Measurements from ENCODE around the gene ESYT3. TPM values are rescaled to one million over a fixed set of nuclear protein-coding genes. Genes with fewer than 3 reads are reported as not detected.
"Not testable (repeated sequence)": the region's sequence is repeated elsewhere in the genome, so short reads cannot be mapped to it uniquely, and the experiment has no call there.

Gene ESYT3
- total RNA-seq, 1 experiment from 2014 or later: 0.15 TPM

DNA sequence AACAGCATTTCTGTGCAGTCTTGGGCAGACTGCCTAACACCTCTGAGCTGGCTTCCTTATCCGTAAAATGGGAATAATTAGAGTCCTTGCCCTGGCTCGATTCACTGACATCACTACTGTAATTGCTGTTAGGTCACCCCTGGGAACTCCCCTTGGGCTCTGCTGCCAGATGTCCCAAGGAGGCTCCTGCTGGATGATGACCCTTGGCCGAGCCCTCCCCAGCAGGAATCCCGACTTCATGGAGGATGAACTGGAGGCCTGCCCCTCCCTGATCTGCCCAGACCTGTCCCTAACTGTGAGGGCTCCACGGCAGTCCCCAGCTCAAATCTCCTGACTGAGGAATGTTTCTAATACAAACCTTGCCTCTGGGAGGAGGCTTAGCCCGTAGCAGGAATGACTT is 18.0 kb downstream of the ESYT3 start:
- Histone ChIP-seq H3K9me3 (ENCODE audit: low read depth, low read length, poor library complexity, severe bottlenecking) (no peaks in the 10 kb centered on the region), H3K4me3 (ENCODE audit: low read depth, low read length, poor library complexity, severe bottlenecking) (no peak overlapping the region), H3K27ac (ENCODE audit: low read depth, low read length, poor library complexity, severe bottlenecking) (no peak overlapping the region), H3K4me1 (ENCODE audit: insufficient read depth, low read length, poor library complexity, severe bottlenecking) (no peaks in the 10 kb centered on the region), H3K36me3 (ENCODE audit: insufficient read depth, low read length, poor library complexity, severe bottlenecking) (no peaks in the 10 kb centered on the region), H3K27me3 (replicated peaks; ENCODE audit: insufficient read depth, low read depth, low read length, poor library complexity) (no peaks in the 10 kb centered on the region)
- no TSS peak for BruUV-seq (replicated peaks)
- ChIA-PET POLR2A (ENCODE audit: low non-redundant PET) (no interaction called here), CTCF (no interaction called here)
- intact Hi-C loops (cut with micrococcal nuclease; ENCODE audit: unreplicated experiment): no loop called here
- TF ChIP-seq EZH2 (IDR thresholded peaks at IDR 0.05; ENCODE audit: borderline replicate concordance, low read depth, low read length, poor library complexity, severe bottlenecking): no peak
- TF ChIP-seq, protein P1, sequence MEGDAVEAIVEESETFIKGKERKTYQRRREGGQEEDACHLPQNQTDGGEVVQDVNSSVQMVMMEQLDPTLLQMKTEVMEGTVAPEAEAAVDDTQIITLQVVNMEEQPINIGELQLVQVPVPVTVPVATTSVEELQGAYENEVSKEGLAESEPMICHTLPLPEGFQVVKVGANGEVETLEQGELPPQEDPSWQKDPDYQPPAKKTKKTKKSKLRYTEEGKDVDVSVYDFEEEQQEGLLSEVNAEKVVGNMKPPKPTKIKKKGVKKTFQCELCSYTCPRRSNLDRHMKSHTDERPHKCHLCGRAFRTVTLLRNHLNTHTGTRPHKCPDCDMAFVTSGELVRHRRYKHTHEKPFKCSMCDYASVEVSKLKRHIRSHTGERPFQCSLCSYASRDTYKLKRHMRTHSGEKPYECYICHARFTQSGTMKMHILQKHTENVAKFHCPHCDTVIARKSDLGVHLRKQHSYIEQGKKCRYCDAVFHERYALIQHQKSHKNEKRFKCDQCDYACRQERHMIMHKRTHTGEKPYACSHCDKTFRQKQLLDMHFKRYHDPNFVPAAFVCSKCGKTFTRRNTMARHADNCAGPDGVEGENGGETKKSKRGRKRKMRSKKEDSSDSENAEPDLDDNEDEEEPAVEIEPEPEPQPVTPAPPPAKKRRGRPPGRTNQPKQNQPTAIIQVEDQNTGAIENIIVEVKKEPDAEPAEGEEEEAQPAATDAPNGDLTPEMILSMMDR (conservative IDR thresholded peaks at IDR 0.05; ENCODE audit: low read depth, low read length): no peak
- no peak for DNase-seq (ENCODE audit: low spot score)

DNA sequence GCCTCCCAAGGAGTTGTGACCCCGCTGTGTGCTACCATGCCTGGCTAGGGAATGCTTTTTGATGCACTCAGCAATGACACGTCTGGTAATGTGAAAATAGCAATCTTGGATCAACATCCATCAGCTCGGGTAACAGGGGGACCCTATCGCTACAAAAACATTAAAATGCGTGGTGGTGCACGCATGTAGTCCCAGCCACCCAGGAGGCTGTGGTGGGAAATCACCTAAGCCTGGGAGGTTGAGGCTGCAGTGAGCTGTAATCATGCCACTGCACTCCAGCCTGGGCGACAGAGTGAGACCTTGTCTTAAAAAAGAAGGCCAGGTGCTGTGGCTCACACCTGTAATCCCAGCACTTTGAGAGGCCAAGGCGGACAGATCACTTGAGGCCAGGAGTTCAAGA is 19.5 kb downstream of the ESYT3 start:
- POLR2A ChIA-PET (ENCODE audit: low non-redundant PET); CTCF ChIA-PET; BruUV-seq (replicated peaks): not testable (repeated sequence)

GRCh38 chr3:138455801-138456716 is 21.6 kb downstream of the ESYT3 start:
- Histone ChIP-seq H3K36me3 (ENCODE audit: insufficient read depth, low read length, poor library complexity, severe bottlenecking) (no peaks in the 10 kb centered on the region), H3K27ac (ENCODE audit: low read depth, low read length, poor library complexity, severe bottlenecking) (no peak overlapping the region), H3K4me3 (ENCODE audit: low read depth, low read length, poor library complexity, severe bottlenecking) (no peak overlapping the region), H3K4me1 (ENCODE audit: insufficient read depth, low read length, poor library complexity, severe bottlenecking) (no peaks in the 10 kb centered on the region), H3K9me3 (ENCODE audit: low read depth, low read length, poor library complexity, severe bottlenecking) (no peaks in the 10 kb centered on the region), H3K27me3 (replicated peaks; ENCODE audit: insufficient read depth, low read depth, low read length, poor library complexity) (no peaks in the 10 kb centered on the region)
- DNase-seq (ENCODE audit: low spot score): no peak
- BruUV-seq (replicated peaks): no TSS peak
- intact Hi-C loops (cut with micrococcal nuclease; ENCODE audit: unreplicated experiment): no loop called here
- TF ChIP-seq, protein P1 (conservative IDR thresholded peaks at IDR 0.05; ENCODE audit: low read depth, low read length): no peak
- no peak for TF ChIP-seq EZH2 (IDR thresholded peaks at IDR 0.05; ENCODE audit: borderline replicate concordance, low read depth, low read length, poor library complexity, severe bottlenecking)
- ChIA-PET CTCF (interaction anchor here (1.6 kb wide), 1 partner anchor 23 kb away, joined by 4 read pairs; no protein-coding TSS in a partner anchor), POLR2A (ENCODE audit: low non-redundant PET) (no interaction called here)

More for the DNA sequence above, 19.5 kb downstream of the ESYT3 start:
- DNase-seq (ENCODE audit: low spot score); intact Hi-C loops (cut with micrococcal nuclease; ENCODE audit: unreplicated experiment); H3K36me3 ChIP-seq (ENCODE audit: insufficient read depth, low read length, poor library complexity, severe bottlenecking); H3K27ac ChIP-seq (ENCODE audit: low read depth, low read length, poor library complexity, severe bottlenecking); H3K27me3 ChIP-seq (replicated peaks; ENCODE audit: insufficient read depth, low read depth, low read length, poor library complexity); H3K4me1 ChIP-seq (ENCODE audit: insufficient read depth, low read length, poor library complexity, severe bottlenecking); H3K9me3 ChIP-seq (ENCODE audit: low read depth, low read length, poor library complexity, severe bottlenecking); H3K4me3 ChIP-seq (ENCODE audit: low read depth, low read length, poor library complexity, severe bottlenecking): not testable (repeated sequence)

Measured in A673 (cell line).